Stimulated activated CD4-positive, alpha-beta T cell treated with anti-CD3 and anti-CD28 coated beads, Interleukin-12 subunit alpha, Interleukin-12 subunit beta, amount 100 ng/mL, for 48 hours (primary cell): ENCODE results near the gene TIAM1.
A peak's percentile ranks its signal among the peaks of the same experiment; 100 is the strongest.

ENCODE experiments used
- DNase-seq, 3 donors: peaks; one replicate each; pipeline ENCODE4 v3.0.0-alpha.2; 2020; ENCODE audit warnings: low read depth in 2 of 3, low spot score in 1 of 3

Gene TIAM1

GRCh38 chr21:31145274-31145673, 198.8 kb downstream of the TIAM1 start:
- no peak for DNase-seq

DNA sequence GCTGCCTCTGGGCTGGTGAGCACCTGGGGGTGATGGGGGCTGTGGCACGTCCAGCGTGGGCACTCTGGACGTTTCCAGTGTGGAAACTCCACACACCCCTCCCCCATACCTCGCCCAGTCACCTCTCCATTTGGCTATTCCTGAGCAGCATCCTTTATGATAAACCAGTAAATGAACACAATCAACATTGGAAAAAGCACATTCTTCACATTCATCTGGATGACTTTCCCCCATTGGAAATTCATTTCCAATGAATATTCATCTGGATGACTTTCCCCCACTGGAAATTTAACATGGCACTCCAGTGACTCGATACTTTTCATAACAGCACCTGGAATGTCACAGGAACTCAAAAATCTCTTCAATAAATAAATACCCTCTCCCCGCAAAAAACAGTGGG, 201.0 kb downstream of the TIAM1 start:
- no peak for DNase-seq

- no peak for DNase-seq
Measured at GRCh38 chr21:31142600-31142999, 201.5 kb downstream of the TIAM1 start.

GRCh38 chr21:31141389-31142000, 202.6 kb downstream of the TIAM1 start:
- DNase-seq: no peak

GRCh38 chr21:31140676-31141075, 203.4 kb downstream of the TIAM1 start:
- no peak for DNase-seq

- no peak for DNase-seq
Measured at GRCh38 chr21:31140025-31140424, 204.0 kb downstream of the TIAM1 start.

DNA sequence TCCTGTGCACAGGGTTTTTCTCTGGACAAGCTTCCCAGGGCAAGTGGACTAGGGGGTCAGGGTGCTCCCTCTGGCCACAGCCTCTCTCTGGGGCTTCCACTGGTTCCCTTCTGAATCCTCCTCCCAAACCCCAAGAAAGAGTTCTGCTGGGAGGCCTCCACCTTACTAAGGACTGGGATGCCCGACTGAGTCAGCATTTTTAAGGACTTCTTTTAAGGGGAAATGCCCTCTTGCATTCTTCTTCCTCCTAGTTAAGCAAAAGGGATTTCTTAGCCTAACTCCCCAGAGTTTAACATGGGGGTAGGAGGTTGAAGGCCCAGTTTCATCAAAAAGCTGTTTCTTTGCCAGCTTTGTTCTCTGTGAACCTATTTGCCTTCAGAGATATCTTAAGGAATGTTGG, 206.1 kb downstream of the TIAM1 start:
- no peak for DNase-seq

DNA sequence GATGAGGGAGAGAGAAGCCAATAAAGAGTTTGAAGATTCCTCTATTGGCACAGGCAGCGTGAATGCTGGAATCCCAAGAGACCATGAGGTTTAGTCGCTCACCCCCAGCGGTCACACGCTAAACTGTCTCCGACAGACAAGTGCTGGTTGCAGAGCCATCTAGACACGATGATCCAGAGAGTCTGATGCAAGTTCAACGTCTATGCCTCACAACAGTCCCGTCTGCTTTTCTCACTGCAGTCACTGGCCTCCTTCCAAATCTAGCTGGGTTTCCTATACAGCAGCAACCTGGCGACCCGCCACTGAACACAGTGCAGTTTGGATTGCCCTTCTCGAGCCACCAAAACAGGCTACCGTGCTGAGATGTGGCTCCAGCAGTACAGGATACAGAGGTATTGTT, 207.2 kb downstream of the TIAM1 start:
- DNase-seq: no peak

DNA sequence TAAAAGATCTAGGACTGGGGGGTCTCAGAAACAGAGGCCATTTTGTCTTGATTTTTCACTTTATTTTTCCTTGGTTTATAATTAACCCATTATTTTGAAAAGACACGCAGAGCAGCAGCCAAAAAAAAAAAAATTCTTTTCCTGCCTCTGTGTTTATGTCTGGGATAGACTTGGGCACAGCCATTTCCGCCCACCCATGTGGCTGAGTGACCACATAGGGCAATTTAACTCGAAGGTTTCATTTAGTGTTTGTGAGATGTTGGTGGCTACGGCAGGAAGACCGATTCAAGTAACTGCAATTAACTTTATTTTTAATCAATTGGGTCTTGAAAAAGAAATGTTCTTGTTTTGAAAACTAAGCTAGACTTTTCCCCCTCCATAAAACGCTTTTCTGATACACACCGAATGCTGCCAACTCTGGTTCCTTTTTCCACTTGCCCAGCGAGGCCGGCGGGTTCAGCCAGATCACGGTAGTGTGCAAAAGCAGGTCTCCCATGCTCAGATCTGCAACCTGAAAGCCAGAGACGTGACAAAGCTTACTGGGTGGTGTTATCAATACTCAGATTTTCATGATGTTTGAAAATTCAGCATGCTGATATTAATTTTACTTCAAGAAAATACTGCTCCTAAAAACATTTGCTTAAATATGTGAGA, 208.4 kb downstream of the TIAM1 start:
- no peak for DNase-seq

DNA sequence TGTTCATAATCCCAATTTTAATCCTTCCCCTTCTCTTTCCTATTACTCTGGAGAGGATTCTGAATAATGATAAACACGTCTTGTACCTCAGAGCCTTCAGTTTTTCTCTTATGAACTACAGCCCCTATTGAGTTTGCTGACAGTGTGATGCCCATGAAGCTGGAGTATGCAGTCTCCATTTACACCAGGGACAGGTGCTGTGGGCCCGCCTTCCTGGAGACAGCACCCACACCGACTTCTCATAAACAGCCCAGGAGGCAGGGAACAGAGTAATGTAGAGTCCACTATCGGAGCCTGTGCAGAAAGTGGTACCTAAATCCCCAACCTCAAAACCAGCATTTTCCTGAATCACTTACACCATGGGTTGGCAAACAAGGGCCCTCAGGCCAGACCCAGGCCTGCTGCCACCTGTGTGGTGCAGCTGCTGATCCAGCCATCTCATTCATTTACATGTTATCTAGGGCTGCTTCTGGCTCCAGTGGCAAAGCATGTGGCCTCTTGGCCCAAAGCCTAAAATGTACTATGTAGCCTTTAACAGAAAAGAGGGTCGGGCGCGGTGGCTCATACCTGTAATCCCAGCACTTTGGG, 210.7 kb downstream of the TIAM1 start:
- DNase-seq: no peak

- DNase-seq: peak; percentile 44 to 58 (median 47)
Measured at GRCh38 chr21:31132574-31133242, 211.4 kb downstream of the TIAM1 start.

DNA sequence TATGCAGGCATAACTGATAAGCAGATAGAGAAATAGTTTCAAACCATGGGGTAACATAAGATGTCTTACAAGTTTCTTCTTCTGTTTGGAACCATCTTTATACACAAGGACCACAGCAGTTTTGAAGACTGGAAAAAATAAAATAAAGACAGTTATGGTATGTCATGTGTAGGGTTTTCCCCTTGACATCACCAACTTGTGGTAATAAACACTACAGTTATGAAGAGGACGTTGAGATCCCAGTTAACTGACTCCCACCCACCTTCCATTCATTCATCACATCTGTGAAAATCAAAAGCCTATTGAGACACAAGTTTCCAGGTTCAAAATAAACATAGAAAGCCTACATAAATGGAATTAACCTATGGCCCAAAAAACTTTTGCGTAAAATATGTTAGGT, 213.2 kb downstream of the TIAM1 start:
- no peak for DNase-seq

DNA sequence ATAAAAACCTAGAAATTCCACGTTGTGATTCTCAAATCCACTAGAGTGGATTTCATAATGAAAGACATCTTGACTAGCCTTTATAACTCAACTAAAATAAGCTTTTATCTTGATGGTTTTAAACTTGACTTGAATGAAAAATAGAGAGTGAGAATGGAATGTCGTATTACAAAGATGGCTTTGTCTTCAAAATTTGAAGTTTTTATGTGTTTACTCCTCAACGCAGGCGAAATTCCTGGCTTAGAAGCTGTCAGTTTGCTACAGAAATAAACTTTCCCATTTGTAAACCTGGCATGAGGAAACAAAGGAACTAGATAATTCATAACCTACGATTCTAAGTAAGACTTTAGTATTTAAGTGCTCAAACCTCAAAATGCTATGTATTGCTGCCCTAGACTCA, 215.8 kb downstream of the TIAM1 start:
- no peak for DNase-seq

- no peak for DNase-seq
Measured at GRCh38 chr21:31124010-31124409, 220.1 kb downstream of the TIAM1 start.

GRCh38 chr21:31119199-31119598, 224.9 kb downstream of the TIAM1 start:
- no peak for DNase-seq

- no peak for DNase-seq
Measured at GRCh38 chr21:31117128-31117916, 226.7 kb downstream of the TIAM1 start.

DNA sequence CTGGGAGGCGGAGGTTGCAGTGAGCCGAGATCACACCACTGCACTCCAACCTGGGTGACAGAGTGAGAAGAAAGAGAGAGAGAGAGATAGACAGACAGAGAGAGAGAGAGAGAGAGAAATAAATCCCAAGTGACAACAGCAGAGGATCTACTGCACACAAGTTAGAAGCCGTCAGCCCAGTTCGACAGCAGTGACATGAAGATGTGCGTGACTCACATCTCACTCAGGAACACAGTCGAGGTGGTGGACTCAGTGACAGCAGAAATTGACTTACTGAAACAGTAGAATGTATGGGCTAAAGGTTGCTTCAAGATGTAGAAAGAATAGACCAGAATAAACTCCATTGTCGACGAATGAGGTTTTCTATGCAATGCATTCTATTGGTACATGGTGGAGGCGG, 228.8 kb downstream of the TIAM1 start:
- DNase-seq: no peak

GRCh38 chr21:31111093-31111492, 233.0 kb downstream of the TIAM1 start:
- DNase-seq: no peak

DNA sequence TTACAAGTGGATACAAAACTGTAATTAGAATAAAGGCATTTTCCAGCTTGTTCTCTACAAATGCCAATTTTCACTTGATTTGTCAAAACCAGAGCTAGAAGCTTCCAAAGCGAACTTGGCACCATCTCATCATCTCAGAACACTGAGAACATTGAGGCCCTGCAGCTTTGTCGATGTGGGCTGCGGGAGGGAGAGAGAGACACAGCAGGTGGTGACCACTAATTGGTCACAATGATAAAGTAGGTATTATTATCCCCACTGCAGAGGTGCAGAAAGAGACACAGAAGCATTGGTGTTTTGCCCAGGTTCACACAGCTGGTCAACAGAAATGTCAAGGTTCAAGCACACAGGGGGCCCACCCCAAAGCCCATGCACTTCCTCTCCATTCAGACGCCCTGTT, 233.6 kb downstream of the TIAM1 start:
- DNase-seq: no peak

DNA sequence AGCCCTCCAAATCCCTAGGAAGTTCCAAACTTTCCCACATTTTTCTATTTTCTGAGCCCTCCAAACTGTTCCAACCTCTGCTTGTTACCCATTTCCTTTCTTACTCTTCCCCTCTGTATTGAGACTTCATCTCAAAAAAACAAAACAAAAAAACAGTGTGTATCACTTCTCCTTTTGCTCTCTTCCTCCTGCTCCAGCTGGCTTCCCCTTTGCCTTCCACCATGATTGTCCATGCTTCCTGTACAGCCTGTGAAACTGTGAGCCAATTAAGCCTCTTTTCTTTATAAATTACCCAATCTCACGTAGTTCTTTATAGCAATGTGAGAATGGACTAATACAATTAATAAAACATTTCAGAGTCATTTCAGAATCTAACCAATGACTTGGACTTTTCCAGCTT, 236.2 kb downstream of the TIAM1 start:
- no peak for DNase-seq

GRCh38 chr21:31107176-31107785, 236.8 kb downstream of the TIAM1 start:
- no peak for DNase-seq
